NCI-H526 treated with DMSO at 0.1 percent for 48 hours (cell line): ENCODE data around the gene SGCD.
"Not testable (repeated sequence)": the region's sequence is repeated elsewhere in the genome, so short reads cannot be mapped to it uniquely, and the experiment has no call there.

ENCODE experiments used
- DNase-seq: peaks from one replicate; lab custom pipeline; 2025; lab: John Stamatoyannopoulos, UW

The SGCD gene

GRCh38 chr5:156570615-156571014, 243.7 kb downstream of the SGCD start:
- no peak for DNase-seq

- DNase-seq, result no peak
These were observed 254.8 kb downstream of the SGCD start for GRCh38 chr5:156581725-156582124.

GRCh38 chr5:156582193-156582598, 255.2 kb downstream of the SGCD start:
- no peak for DNase-seq

GRCh38 chr5:156584871-156585270, 257.9 kb downstream of the SGCD start:
- DNase-seq, result no peak

GRCh38 chr5:156585999-156586398, 259.0 kb downstream of the SGCD start:
- DNase-seq, result no peak

GRCh38 chr5:156587012-156587411, 260.0 kb downstream of the SGCD start:
- no peak for DNase-seq

- no peak for DNase-seq
These were observed 261.3 kb downstream of the SGCD start for GRCh38 chr5:156588306-156588705.

- no peak for DNase-seq
These were observed 262.4 kb downstream of the SGCD start for GRCh38 chr5:156589104-156589945.

- DNase-seq, result no peak
These were observed 262.9 kb downstream of the SGCD start for GRCh38 chr5:156589946-156590216.

- DNase-seq, result no peak
These were observed 264.0 kb downstream of the SGCD start for GRCh38 chr5:156590978-156591377.

GRCh38 chr5:156591631-156592030, 264.7 kb downstream of the SGCD start:
- no peak for DNase-seq

GRCh38 chr5:156593546-156593945, 266.6 kb downstream of the SGCD start:
- DNase-seq, result no peak

- no peak for DNase-seq
These were observed 267.4 kb downstream of the SGCD start for GRCh38 chr5:156594406-156594805.

GRCh38 chr5:156595132-156595787, 268.3 kb downstream of the SGCD start:
- no peak for DNase-seq

GRCh38 chr5:156597276-156597675, 270.3 kb downstream of the SGCD start:
- DNase-seq, result no peak

GRCh38 chr5:156598964-156599363, 272.0 kb downstream of the SGCD start:
- DNase-seq, result no peak

- not testable (repeated sequence) for DNase-seq
These were observed 283.6 kb downstream of the SGCD start for GRCh38 chr5:156610582-156610981.

- no peak for DNase-seq
These were observed 288.9 kb downstream of the SGCD start for GRCh38 chr5:156615901-156616300.

- no peak for DNase-seq
These were observed 290.5 kb downstream of the SGCD start for GRCh38 chr5:156617426-156617825.

- no peak for DNase-seq
These were observed 291.6 kb downstream of the SGCD start for GRCh38 chr5:156618601-156619000.

- no peak for DNase-seq
These were observed 294.8 kb downstream of the SGCD start for GRCh38 chr5:156621719-156622118.

GRCh38 chr5:156623381-156624040, 296.5 kb downstream of the SGCD start:
- DNase-seq, result no peak

GRCh38 chr5:156624686-156625085, 297.7 kb downstream of the SGCD start:
- DNase-seq, result no peak
